SW480 (cell line): ENCODE results near the gene CCNQ.
A peak's percentile ranks its signal among the peaks of the same experiment; 100 is the strongest.

Experiments used
- DNase-seq: peaks from one replicate; pipeline ENCODE4 v3.0.0-alpha.2; 2016; ENCODE audit warnings: low spot score

The CCNQ gene

GRCh38 chrX:153637121-153638040 lies 38.4 kb upstream of the CCNQ start:
- no peak for DNase-seq

- no peak for DNase-seq
Measured at GRCh38 chrX:153636716-153637115, 37.8 kb upstream of the CCNQ start.

- peak; percentile 35 for DNase-seq
Measured at GRCh38 chrX:153635788-153636668, 37.1 kb upstream of the CCNQ start.

- no peak for DNase-seq
Measured at GRCh38 chrX:153635388-153635787, 36.4 kb upstream of the CCNQ start.

GRCh38 chrX:153634832-153635231 lies 35.9 kb upstream of the CCNQ start:
- DNase-seq: no peak

GRCh38 chrX:153634236-153634635 lies 35.3 kb upstream of the CCNQ start:
- DNase-seq: no peak

GRCh38 chrX:153633607-153634180 lies 34.8 kb upstream of the CCNQ start:
- no peak for DNase-seq

GRCh38 chrX:153633048-153633447 lies 34.1 kb upstream of the CCNQ start:
- no peak for DNase-seq

- no peak for DNase-seq
Measured at GRCh38 chrX:153632595-153632946, 33.6 kb upstream of the CCNQ start.

- no peak for DNase-seq
Measured at GRCh38 chrX:153631907-153632594, 33.1 kb upstream of the CCNQ start.

- no peak for DNase-seq
Measured at GRCh38 chrX:153631346-153631745, 32.4 kb upstream of the CCNQ start.

- DNase-seq: no peak
Measured at GRCh38 chrX:153628665-153629064, 29.7 kb upstream of the CCNQ start.

GRCh38 chrX:153628129-153628528 lies 29.2 kb upstream of the CCNQ start:
- no peak for DNase-seq

GRCh38 chrX:153627675-153628111 lies 28.8 kb upstream of the CCNQ start:
- DNase-seq: no peak

- DNase-seq: no peak
Measured at GRCh38 chrX:153626863-153627674, 28.1 kb upstream of the CCNQ start.

GRCh38 chrX:153626025-153626633 lies 27.2 kb upstream of the CCNQ start:
- no peak for DNase-seq

GRCh38 chrX:153625271-153626024 lies 26.5 kb upstream of the CCNQ start:
- no peak for DNase-seq

- no peak for DNase-seq
Measured at GRCh38 chrX:153624196-153625091, 25.5 kb upstream of the CCNQ start.
